VCaP (cell line): ENCODE results near the gene CERS6.

Source experiments
- H3K27ac ChIP-seq: fragments of 450-650 bp; 2 replicates; pipeline ENCODE4 v1.5.1; 2017
- CTCF ChIP-seq: fragments of 450-650 bp; conservative IDR thresholded peaks from 2 replicates; pipeline ENCODE4 v1.5.1; 2017; ENCODE audit warnings: mild to moderate bottlenecking, moderate library complexity

CERS6 gene

DNA sequence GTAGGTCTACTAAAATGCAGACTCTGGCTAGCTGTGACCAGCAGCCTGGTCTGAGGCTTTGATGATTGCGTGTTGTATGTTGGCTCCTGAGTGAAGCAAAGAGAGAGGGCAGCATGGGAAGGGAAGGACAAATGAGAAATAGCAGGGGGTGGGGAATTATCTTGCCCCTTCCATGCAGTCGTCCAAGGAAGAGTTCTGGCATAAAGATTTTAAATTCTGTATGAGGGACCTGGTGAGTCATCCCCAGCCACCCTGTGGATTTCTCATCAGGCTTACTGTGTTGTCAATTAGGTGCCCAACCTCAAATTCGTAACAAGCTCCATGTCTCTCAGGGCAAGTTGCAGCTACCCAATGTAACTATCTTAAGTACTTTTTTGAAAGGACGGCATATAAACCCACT, 274.3 kb downstream of the CERS6 start:
- TF ChIP-seq CTCF = no peak
- H3K27ac ChIP-seq = no peak overlapping the region

DNA sequence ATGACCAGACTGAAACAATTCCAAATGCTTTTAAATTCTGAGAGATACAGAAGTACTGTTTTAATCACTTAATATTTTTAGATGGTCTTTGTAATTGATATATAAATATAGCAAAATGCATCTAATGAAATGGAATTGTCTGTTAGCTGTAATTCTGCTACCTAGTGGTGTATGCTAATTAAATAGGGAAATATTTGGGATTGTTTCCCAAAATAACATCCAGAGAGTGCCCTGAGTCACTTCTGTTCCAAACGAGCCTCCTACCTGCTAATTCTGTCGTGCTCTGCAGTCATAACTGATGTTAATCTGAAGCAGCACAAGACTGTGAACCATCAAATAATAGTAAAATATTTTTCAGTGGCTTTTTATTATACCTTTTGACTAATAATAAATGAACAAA, 274.9 kb downstream of the CERS6 start:
- TF ChIP-seq CTCF = no peak
- no peak overlapping the region for H3K27ac ChIP-seq

DNA sequence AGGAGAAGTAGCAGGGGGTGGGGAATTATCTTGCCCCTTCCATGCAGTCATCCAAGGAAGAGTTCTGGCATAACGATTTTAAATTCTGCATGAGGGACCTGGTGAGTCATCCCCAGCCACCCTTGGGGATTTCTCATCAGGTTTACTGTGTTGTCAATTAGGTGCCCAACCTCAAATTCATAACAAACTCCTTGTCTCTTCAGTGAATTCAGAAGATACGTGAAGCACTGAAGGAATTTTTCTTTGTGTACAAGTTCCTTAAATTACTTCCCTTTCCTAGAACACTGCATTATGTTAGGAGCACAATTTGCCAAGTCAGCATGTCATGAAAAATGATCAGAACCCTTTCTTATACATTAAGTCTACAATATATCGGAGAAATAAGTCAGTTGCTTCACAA, 275.5 kb downstream of the CERS6 start:
- H3K27ac ChIP-seq = no peak overlapping the region
- TF ChIP-seq CTCF = no peak

DNA sequence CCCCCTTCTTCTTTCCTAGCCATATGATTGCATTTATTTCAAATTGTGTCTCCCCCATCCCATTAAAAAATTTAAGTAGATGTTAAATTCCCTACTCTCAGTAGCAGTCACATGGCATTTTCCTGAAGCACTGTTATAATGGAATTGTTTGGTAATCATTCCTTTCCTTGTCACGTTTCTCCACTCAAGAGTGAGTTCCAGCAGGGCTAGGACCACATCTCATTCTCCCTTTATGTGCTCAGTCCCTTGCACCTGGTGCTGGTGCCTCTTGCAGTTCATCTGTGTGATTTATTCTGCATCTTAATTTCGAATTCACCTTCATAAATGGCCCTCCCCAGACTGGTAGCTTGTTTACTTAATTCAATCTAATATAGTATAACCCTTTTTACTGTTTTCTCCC, 276.0 kb downstream of the CERS6 start:
- no peak overlapping the region for H3K27ac ChIP-seq
- TF ChIP-seq CTCF = no peak

DNA sequence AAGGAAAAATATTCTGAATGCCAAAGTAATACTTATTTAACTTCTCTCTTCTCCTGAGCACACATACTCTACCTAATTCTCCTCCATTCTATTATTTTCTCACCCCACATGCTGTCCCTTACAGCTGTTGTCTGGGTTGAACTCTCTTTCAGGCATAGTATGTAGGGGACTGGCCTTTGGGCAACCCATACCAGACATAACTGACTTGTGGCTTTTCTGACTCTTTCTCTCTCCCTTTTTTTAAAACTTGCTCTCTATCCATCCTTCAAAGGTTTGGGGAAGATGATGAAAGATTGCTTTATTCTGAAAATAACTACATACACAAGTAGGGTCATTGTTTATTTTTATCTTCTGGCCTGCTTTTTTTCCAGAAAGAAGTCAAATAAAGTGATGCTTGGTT, 276.4 kb downstream of the CERS6 start:
- no peak for TF ChIP-seq CTCF
- no peak overlapping the region for H3K27ac ChIP-seq

- no peak for TF ChIP-seq CTCF
- no peak overlapping the region for H3K27ac ChIP-seq
These were observed 278.2 kb downstream of the CERS6 start for GRCh38 chr2:168734199-168734760.

DNA sequence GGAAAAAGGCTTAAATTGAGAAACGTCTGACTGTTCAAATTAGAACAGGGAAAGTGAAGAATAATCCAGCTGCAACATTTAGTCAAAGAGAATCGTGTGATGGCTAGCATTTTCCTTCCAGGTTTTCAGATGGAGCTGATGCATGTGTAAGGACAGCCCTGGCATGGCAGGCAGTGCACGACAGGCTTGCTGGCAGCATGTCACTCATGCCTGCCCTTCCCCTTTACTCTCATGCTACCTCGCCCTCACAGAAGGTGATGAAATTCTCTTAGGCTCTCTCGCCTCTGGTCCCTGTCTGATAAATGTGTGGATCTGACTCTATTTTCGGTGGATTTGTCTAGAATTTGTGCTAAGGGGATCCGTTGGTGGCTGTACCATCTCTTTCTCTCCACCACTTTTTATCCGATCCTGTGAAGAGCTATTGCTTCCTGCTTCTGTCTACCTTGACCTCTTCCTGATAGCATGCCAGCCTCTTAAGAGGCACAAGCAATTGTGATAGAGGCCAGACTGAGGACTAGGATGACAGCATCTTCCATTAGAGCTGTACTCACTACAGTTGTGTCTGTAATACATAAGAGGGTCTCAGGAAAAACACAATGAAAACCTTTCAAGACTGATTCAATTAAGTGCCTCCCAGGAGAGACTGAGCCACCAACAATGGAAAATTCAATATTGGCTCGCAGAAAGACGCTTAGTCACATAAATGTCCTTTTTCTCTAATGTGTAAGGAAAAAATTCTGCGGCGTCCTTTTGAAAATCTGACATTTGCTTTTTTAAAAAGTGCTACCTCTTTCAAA, 280.8 kb downstream of the CERS6 start:
- no peak overlapping the region for H3K27ac ChIP-seq
- TF ChIP-seq CTCF = no peak
